Activated T-cell treated with anti-CD3 and anti-CD28 coated beads, Interleukin-2, amount 50 U/mL, for 48 hours (primary cell): Measurements from ENCODE around the gene AK3.
"Not testable (repeated sequence)": the region's sequence is repeated elsewhere in the genome, so short reads cannot be mapped to it uniquely, and the experiment has no call there.

Source experiments
- DNase-seq, 2 experiments: peaks; one replicate each; pipeline ENCODE4 v3.0.0-alpha.2; 2020

Gene AK3

GRCh38 chr9:4740638-4741364, at the start of gene AK3:
TSS of gene AK3 (minus strand) at chr9:4741202. CDS start at chr9:4741087, 115 bp downstream.
- peak; percentile 83 to 89 for DNase-seq

GRCh38 chr9:4788703-4789102, 47.7 kb upstream of the AK3 start:
- DNase-seq, result no peak

GRCh38 chr9:4787876-4788275, 46.9 kb upstream of the AK3 start:
- no peak for DNase-seq

GRCh38 chr9:4786599-4786998, 45.6 kb upstream of the AK3 start:
- DNase-seq, result no peak

GRCh38 chr9:4784403-4784802, 43.4 kb upstream of the AK3 start:
- DNase-seq, result no peak

GRCh38 chr9:4783191-4783590, 42.2 kb upstream of the AK3 start:
- not testable (repeated sequence) for DNase-seq

- no peak for DNase-seq
Measured at GRCh38 chr9:4781408-4781807, 40.4 kb upstream of the AK3 start.

GRCh38 chr9:4780651-4781050, 39.6 kb upstream of the AK3 start:
- DNase-seq, result no peak

- DNase-seq, result not testable (repeated sequence)
Measured at GRCh38 chr9:4774958-4775357, 34.0 kb upstream of the AK3 start.

- no peak for DNase-seq
Measured at GRCh38 chr9:4774209-4774608, 33.2 kb upstream of the AK3 start.

- no peak for DNase-seq
Measured at GRCh38 chr9:4771788-4772187, 30.8 kb upstream of the AK3 start.

GRCh38 chr9:4769321-4770080, 28.5 kb upstream of the AK3 start:
- peak; percentile 33 to 44 for DNase-seq

- DNase-seq, result no peak
Measured at GRCh38 chr9:4768681-4769080, 27.7 kb upstream of the AK3 start.

- DNase-seq, result no peak
Measured at GRCh38 chr9:4764033-4764432, 23.0 kb upstream of the AK3 start.

GRCh38 chr9:4762886-4763541, 22.0 kb upstream of the AK3 start:
- DNase-seq, result no peak

GRCh38 chr9:4762108-4762885, 21.3 kb upstream of the AK3 start:
- peak; percentile 86 to 90 for DNase-seq

GRCh38 chr9:4760122-4760521, 19.1 kb upstream of the AK3 start:
- DNase-seq, result no peak

GRCh38 chr9:4756420-4756819, 15.4 kb upstream of the AK3 start:
- DNase-seq, result no peak

- no peak for DNase-seq
Measured at GRCh38 chr9:4755026-4755609, 14.1 kb upstream of the AK3 start.

GRCh38 chr9:4754530-4754929, 13.5 kb upstream of the AK3 start:
- DNase-seq, result not testable (repeated sequence)

- no peak for DNase-seq
Measured at GRCh38 chr9:4750023-4750673, 9.1 kb upstream of the AK3 start.

GRCh38 chr9:4748612-4749011, 7.6 kb upstream of the AK3 start:
- no peak for DNase-seq
